Activated CD4-positive, alpha-beta T cell treated with anti-CD3 and anti-CD28 coated beads for 48 hours (primary cell): ENCODE data around the gene FASN.
"Not testable (repeated sequence)": the region's sequence is repeated elsewhere in the genome, so short reads cannot be mapped to it uniquely, and the experiment has no call there.

ENCODE experiments used
- DNase-seq: peaks from one replicate; pipeline ENCODE4 v3.0.0-alpha.2; 2020

The FASN gene

GRCh38 chr17:82054351-82055022 is 43.5 kb downstream of the FASN start:
- no peak for DNase-seq

GRCh38 chr17:82053556-82054263 is 44.3 kb downstream of the FASN start:
- no peak for DNase-seq

- no peak for DNase-seq
Measured at GRCh38 chr17:82053130-82053529, 44.9 kb downstream of the FASN start.

GRCh38 chr17:82052638-82053059 is 45.4 kb downstream of the FASN start:
- no peak for DNase-seq

GRCh38 chr17:82051776-82052637 is 46.0 kb downstream of the FASN start, which contains the start of the genes GPS1 and RFNG:
TSS of gene GPS1 (plus strand) at chr17:82051898. CDS start at chr17:82051932, 34 bp downstream.
TSS of gene RFNG (minus strand) at chr17:82051811. CDS start at chr17:82051766, 45 bp downstream.
- peak; percentile 87 for DNase-seq

GRCh38 chr17:82050761-82051641 is 47.0 kb downstream of the FASN start:
- DNase-seq, result no peak

GRCh38 chr17:82050152-82050760 is 47.8 kb downstream of the FASN start:
- no peak for DNase-seq

- DNase-seq, result no peak
Measured at GRCh38 chr17:82049521-82049971, 48.5 kb downstream of the FASN start.

GRCh38 chr17:82049106-82049505 is 48.9 kb downstream of the FASN start:
- DNase-seq, result no peak

- DNase-seq, result no peak
Measured at GRCh38 chr17:82048571-82048971, 49.5 kb downstream of the FASN start.

- DNase-seq, result no peak
Measured at GRCh38 chr17:82047914-82048570, 50.0 kb downstream of the FASN start.

GRCh38 chr17:82047379-82047778 is 50.7 kb downstream of the FASN start:
- no peak for DNase-seq

- no peak for DNase-seq
Measured at GRCh38 chr17:82046903-82047302, 51.1 kb downstream of the FASN start.

- DNase-seq, result no peak
Measured at GRCh38 chr17:82045936-82046484, 52.0 kb downstream of the FASN start.

- DNase-seq, result no peak
Measured at GRCh38 chr17:82043507-82043906, 54.5 kb downstream of the FASN start.

- no peak for DNase-seq
Measured at GRCh38 chr17:82042649-82043048, 55.4 kb downstream of the FASN start.

GRCh38 chr17:82041144-82041814 is 56.8 kb downstream of the FASN start:
- DNase-seq, result no peak

GRCh38 chr17:82039695-82040299 is 58.2 kb downstream of the FASN start:
- no peak for DNase-seq

- DNase-seq, result not testable (repeated sequence)
Measured at GRCh38 chr17:82038796-82039409, 59.1 kb downstream of the FASN start.

GRCh38 chr17:82037889-82038195 is 60.2 kb downstream of the FASN start:
- no peak for DNase-seq
